NT2/D1 (cell line): ENCODE measurements around the gene BBX.

Experiments used
- SUZ12 ChIP-seq: IDR thresholded peaks from 2 replicates; pipeline ENCODE4 v1.6.1; 2011; ENCODE audit not compliant: insufficient read length, insufficient read depth; ENCODE audit errors: extremely low read depth
- YY1 ChIP-seq: IDR thresholded peaks from 2 replicates; pipeline ENCODE4 v1.6.1; 2011; ENCODE audit not compliant: insufficient read length, insufficient read depth
- ZNF274 ChIP-seq: IDR thresholded peaks from 2 replicates; pipeline ENCODE4 v1.6.1; 2011; ENCODE audit warnings: mild to moderate bottlenecking, low read depth, low read length

GRCh38 chr3:107740992-107741896, 218.5 kb downstream of the BBX start:
- no peak for TF ChIP-seq ZNF274
- TF ChIP-seq YY1 = no peak
- no peak for TF ChIP-seq SUZ12
